Upper lobe of left lung (tissue), 4 donors: Measurements from ENCODE around the gene CFAP45.

Experiments used
- POLR2AphosphoS5 ChIP-seq, 2 donors: sonication (generic); formaldehyde crosslinking; IDR thresholded peaks; one replicate each; pipeline ENCODE4 v1.5.1; 2017; ENCODE audit warnings: antibody characterized with exemption in 2 of 2
- TF ChIP-seq, protein P1 (sequence below), 6 experiments: fragments of 450-650 bp in 4 of 6; fragments of 200-600 bp in 2 of 6; sonication (generic) in 2 of 6; IDR thresholded peaks; one replicate each; pipeline ENCODE4 v1.5.1; 2016 to 2019; ENCODE audit warnings: antibody characterized with exemption in 6 of 6

DNA sequence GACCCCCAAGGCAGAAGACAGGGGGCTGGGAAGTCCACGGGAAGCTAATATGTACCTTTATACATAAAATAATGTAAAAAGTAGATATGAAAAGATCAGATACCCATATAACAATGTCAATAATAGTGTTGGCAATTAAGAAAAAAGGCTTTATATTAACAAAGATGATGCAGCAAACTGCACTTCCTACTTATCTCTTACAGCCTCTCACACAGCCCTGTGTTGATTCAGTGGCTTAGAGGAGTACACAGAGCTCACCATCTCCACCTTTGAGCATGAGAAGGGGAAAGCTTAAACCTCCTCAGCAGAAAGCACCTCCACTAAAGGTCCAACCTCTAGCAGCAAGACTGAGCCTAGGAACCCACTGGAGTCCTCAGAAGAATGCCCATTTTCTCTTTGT lies 30.4 kb downstream of the CFAP45 start:
- TF ChIP-seq, protein P1, sequence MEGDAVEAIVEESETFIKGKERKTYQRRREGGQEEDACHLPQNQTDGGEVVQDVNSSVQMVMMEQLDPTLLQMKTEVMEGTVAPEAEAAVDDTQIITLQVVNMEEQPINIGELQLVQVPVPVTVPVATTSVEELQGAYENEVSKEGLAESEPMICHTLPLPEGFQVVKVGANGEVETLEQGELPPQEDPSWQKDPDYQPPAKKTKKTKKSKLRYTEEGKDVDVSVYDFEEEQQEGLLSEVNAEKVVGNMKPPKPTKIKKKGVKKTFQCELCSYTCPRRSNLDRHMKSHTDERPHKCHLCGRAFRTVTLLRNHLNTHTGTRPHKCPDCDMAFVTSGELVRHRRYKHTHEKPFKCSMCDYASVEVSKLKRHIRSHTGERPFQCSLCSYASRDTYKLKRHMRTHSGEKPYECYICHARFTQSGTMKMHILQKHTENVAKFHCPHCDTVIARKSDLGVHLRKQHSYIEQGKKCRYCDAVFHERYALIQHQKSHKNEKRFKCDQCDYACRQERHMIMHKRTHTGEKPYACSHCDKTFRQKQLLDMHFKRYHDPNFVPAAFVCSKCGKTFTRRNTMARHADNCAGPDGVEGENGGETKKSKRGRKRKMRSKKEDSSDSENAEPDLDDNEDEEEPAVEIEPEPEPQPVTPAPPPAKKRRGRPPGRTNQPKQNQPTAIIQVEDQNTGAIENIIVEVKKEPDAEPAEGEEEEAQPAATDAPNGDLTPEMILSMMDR (IDR thresholded peaks at IDR 0.05): no peak
- no peak for TF ChIP-seq POLR2AphosphoS5 (IDR thresholded peaks at IDR 0.05)
